ENCODE results near the gene HNRNPUL2. TPM values are rescaled to one million over a fixed set of nuclear protein-coding genes. Genes with fewer than 3 reads are reported as not detected.

The HNRNPUL2 gene
- total RNA-seq, 2 donors from 2014 or later, result 48.1 to 49.8 TPM

- 53 to 82% methylated on average over 2 to 6 of the region's 9 CpGs for WGBS, 2 experiments (ENCODE audit: insufficient coverage in 1 of 2, insufficient read length in 1 of 2)
- H3K9ac ChIP-seq (ENCODE audit: extremely low read depth, low read length, poor library complexity, severe bottlenecking), result no peak overlapping the region
- Mint-ChIP-seq H3K27me3 (ENCODE audit: insufficient read depth) (no peaks in the 10 kb centered on the region), H3K4me1 (peaks cover 23% of the 10 kb centered on the region), H3K27ac (peak overlapping the region; percentile 91), H3K4me3 (peak overlapping the region; percentile 59), H3K36me3 (ENCODE audit: low read depth) (peaks cover 5% of the 10 kb centered on the region), H3K9me3 (no peaks in the 10 kb centered on the region)
- TF ChIP-seq, protein P1, sequence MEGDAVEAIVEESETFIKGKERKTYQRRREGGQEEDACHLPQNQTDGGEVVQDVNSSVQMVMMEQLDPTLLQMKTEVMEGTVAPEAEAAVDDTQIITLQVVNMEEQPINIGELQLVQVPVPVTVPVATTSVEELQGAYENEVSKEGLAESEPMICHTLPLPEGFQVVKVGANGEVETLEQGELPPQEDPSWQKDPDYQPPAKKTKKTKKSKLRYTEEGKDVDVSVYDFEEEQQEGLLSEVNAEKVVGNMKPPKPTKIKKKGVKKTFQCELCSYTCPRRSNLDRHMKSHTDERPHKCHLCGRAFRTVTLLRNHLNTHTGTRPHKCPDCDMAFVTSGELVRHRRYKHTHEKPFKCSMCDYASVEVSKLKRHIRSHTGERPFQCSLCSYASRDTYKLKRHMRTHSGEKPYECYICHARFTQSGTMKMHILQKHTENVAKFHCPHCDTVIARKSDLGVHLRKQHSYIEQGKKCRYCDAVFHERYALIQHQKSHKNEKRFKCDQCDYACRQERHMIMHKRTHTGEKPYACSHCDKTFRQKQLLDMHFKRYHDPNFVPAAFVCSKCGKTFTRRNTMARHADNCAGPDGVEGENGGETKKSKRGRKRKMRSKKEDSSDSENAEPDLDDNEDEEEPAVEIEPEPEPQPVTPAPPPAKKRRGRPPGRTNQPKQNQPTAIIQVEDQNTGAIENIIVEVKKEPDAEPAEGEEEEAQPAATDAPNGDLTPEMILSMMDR (conservative IDR thresholded peaks at IDR 0.05), result no peak
- H3K36me3 ChIP-seq (ENCODE audit: control insufficient read depth, insufficient read depth, low read length), result no peaks in the 10 kb centered on the region
- H3K27me3 ChIP-seq (ENCODE audit: control insufficient read depth, insufficient read depth, low read length, poor library complexity, severe bottlenecking), result no peaks in the 10 kb centered on the region
- no peaks in the 10 kb centered on the region for H3K9me3 ChIP-seq (ENCODE audit: control insufficient read depth, low read length)
- peak; percentile 87 for DNase-seq
- peaks cover 12% of the 10 kb centered on the region for H3K4me1 ChIP-seq (ENCODE audit: control insufficient read depth, insufficient read depth, low read length)
- no peak overlapping the region for H3K4me3 ChIP-seq (ENCODE audit: low read length)
- H3K27ac ChIP-seq (ENCODE audit: low read depth, low read length), result no peak overlapping the region
Measured at GRCh38 chr11:62757846-62758788, 30.9 kb upstream of the HNRNPUL2 start.

GRCh38 chr11:62755086-62755615 lies 27.9 kb upstream of the HNRNPUL2 start:
- no peaks in the 10 kb centered on the region for H3K27me3 ChIP-seq (ENCODE audit: control insufficient read depth, insufficient read depth, low read length, poor library complexity, severe bottlenecking)
- peaks cover 11% of the 10 kb centered on the region for H3K36me3 ChIP-seq (ENCODE audit: control insufficient read depth, insufficient read depth, low read length)
- no peaks in the 10 kb centered on the region for H3K9me3 Mint-ChIP-seq
- peaks cover 4% of the 10 kb centered on the region for H3K4me1 ChIP-seq (ENCODE audit: control insufficient read depth, insufficient read depth, low read length)
- TF ChIP-seq, protein P1 (conservative IDR thresholded peaks at IDR 0.05), result no peak
- no peaks in the 10 kb centered on the region for H3K27me3 Mint-ChIP-seq (ENCODE audit: insufficient read depth)
- H3K9me3 ChIP-seq (ENCODE audit: control insufficient read depth, low read length), result no peaks in the 10 kb centered on the region
- H3K9ac ChIP-seq (ENCODE audit: extremely low read depth, low read length, poor library complexity, severe bottlenecking), result no peak overlapping the region
- H3K4me3 ChIP-seq (ENCODE audit: low read length), result no peak overlapping the region
- H3K36me3 Mint-ChIP-seq (ENCODE audit: low read depth), result peaks cover 14% of the 10 kb centered on the region
- H3K27ac ChIP-seq (ENCODE audit: low read depth, low read length), result no peak overlapping the region
- H3K4me3 Mint-ChIP-seq, result peak overlapping the region; percentile 96
- no peak for DNase-seq
- WGBS, 2 experiments (ENCODE audit: insufficient coverage in 1 of 2, insufficient read length in 1 of 2), result 89 to 94% methylated on average over 9 to 10 of the region's 10 CpGs
- H3K4me1 Mint-ChIP-seq, result peaks cover 18% of the 10 kb centered on the region
- no peak overlapping the region for H3K27ac Mint-ChIP-seq

GRCh38 chr11:62753736-62754603 lies 26.7 kb upstream of the HNRNPUL2 start, which contains the start of gene ZBTB3:
Gene ZBTB3, minus strand, starts transcription at chr11:62754160. Its CDS starts 496 bp downstream, at chr11:62753664.
- Histone ChIP-seq H3K9ac (ENCODE audit: extremely low read depth, low read length, poor library complexity, severe bottlenecking) (peak within 1 kb of the TSS; percentile 42), H3K9me3 (ENCODE audit: control insufficient read depth, low read length) (no peaks in the 10 kb centered on the region), H3K36me3 (ENCODE audit: control insufficient read depth, insufficient read depth, low read length) (peaks cover 16% of the 10 kb centered on the region), H3K4me3 (ENCODE audit: low read length) (peak within 1 kb of the TSS; percentile 87), H3K4me1 (ENCODE audit: control insufficient read depth, insufficient read depth, low read length) (peaks cover 4% of the 10 kb centered on the region), H3K27ac (ENCODE audit: low read depth, low read length) (peak within 1 kb of the TSS; percentile 60), H3K27me3 (ENCODE audit: control insufficient read depth, insufficient read depth, low read length, poor library complexity, severe bottlenecking) (no peaks in the 10 kb centered on the region)
- peaks cover 21% of the 10 kb centered on the region for H3K36me3 Mint-ChIP-seq (ENCODE audit: low read depth)
- H3K9me3 Mint-ChIP-seq, result no peaks in the 10 kb centered on the region
- H3K27me3 Mint-ChIP-seq (ENCODE audit: insufficient read depth), result no peaks in the 10 kb centered on the region
- peaks cover 21% of the 10 kb centered on the region for H3K4me1 Mint-ChIP-seq
- 2% methylated on average over 22 to 47 of the region's 47 CpGs for WGBS, 2 experiments (ENCODE audit: insufficient coverage in 1 of 2, insufficient read length in 1 of 2)
- peak within 1 kb of the TSS; percentile 96 for H3K4me3 Mint-ChIP-seq
- peak within 1 kb of the TSS; percentile 99 for H3K27ac Mint-ChIP-seq
- TF ChIP-seq, protein P1 (conservative IDR thresholded peaks at IDR 0.05), result no peak
- peak; percentile 99 for DNase-seq
